CD4-positive, alpha-beta T cell treated with Interleukin-17A for 4 hours (primary cell): ENCODE measurements around the gene SIGLEC15.
A peak's percentile ranks its signal among the peaks of the same experiment; 100 is the strongest.
"Not testable (repeated sequence)": the region's sequence is repeated elsewhere in the genome, so short reads cannot be mapped to it uniquely, and the experiment has no call there.

ENCODE experiments used
- DNase-seq: peaks from one replicate; pipeline ENCODE4 v3.0.0-alpha.2; 2020; ENCODE audit warnings: mixed read lengths

SIGLEC15 gene

GRCh38 chr18:45821026-45821425 lies 4.4 kb upstream of the SIGLEC15 start:
- DNase-seq = no peak

- no peak for DNase-seq
Measured at GRCh38 chr18:45821711-45822110, 3.8 kb upstream of the SIGLEC15 start.

- no peak for DNase-seq
Measured at GRCh38 chr18:45826084-45826483, 609 bp downstream of the SIGLEC15 start.

GRCh38 chr18:45826716-45827115 lies 1.2 kb downstream of the SIGLEC15 start:
- not testable (repeated sequence) for DNase-seq

- DNase-seq = no peak
Measured at GRCh38 chr18:45828917-45829811, 3.7 kb downstream of the SIGLEC15 start.

GRCh38 chr18:45829855-45830254 lies 4.4 kb downstream of the SIGLEC15 start:
- DNase-seq = no peak

- DNase-seq = no peak
Measured at GRCh38 chr18:45830917-45831316, 5.4 kb downstream of the SIGLEC15 start.

GRCh38 chr18:45833846-45834245 lies 8.4 kb downstream of the SIGLEC15 start:
- no peak for DNase-seq

- DNase-seq = no peak
Measured at GRCh38 chr18:45834306-45834705, 8.8 kb downstream of the SIGLEC15 start.

GRCh38 chr18:45835057-45835636 lies 9.7 kb downstream of the SIGLEC15 start:
- DNase-seq = no peak

GRCh38 chr18:45836242-45837205 lies 11.0 kb downstream of the SIGLEC15 start:
- no peak for DNase-seq

- DNase-seq = peak; percentile 44
Measured at GRCh38 chr18:45837283-45838070, 12.0 kb downstream of the SIGLEC15 start.

- no peak for DNase-seq
Measured at GRCh38 chr18:45838302-45839070, 13.0 kb downstream of the SIGLEC15 start.

GRCh38 chr18:45839414-45840395 lies 14.2 kb downstream of the SIGLEC15 start:
- peak; percentile 26 for DNase-seq

- no peak for DNase-seq
Measured at GRCh38 chr18:45841060-45841764, 15.7 kb downstream of the SIGLEC15 start.

- DNase-seq = no peak
Measured at GRCh38 chr18:45841765-45842442, 16.4 kb downstream of the SIGLEC15 start.

GRCh38 chr18:45843019-45843418 lies 17.5 kb downstream of the SIGLEC15 start:
- DNase-seq = no peak

GRCh38 chr18:45844938-45845337 lies 19.5 kb downstream of the SIGLEC15 start:
- DNase-seq = no peak

- DNase-seq = no peak
Measured at GRCh38 chr18:45845410-45845809, 19.9 kb downstream of the SIGLEC15 start.
